IPS-15b (cell line): ENCODE measurements around the gene CAPN12.

ENCODE experiments used
- H3K27me3 ChIP-seq: one replicate; pipeline ENCODE4 v1.6.1; 2013; ENCODE audit warnings: low read length; ENCODE audit not compliant: control insufficient read depth, insufficient read depth
- H3K36me3 ChIP-seq: one replicate; pipeline ENCODE4 v1.6.1; 2013; ENCODE audit warnings: low read length; ENCODE audit not compliant: control insufficient read depth, insufficient read depth
- H3K4me1 ChIP-seq: one replicate; pipeline ENCODE4 v1.6.1; 2013; ENCODE audit warnings: mild to moderate bottlenecking, low read length; ENCODE audit not compliant: control insufficient read depth, insufficient read depth
- H3K4me3 ChIP-seq: one replicate; pipeline ENCODE4 v1.5.1; 2013; ENCODE audit warnings: low read depth, low read length
- H3K9ac ChIP-seq: one replicate; pipeline ENCODE4 v1.6.1; 2013; ENCODE audit warnings: low read depth, mild to moderate bottlenecking, low read length
- H3K9me3 ChIP-seq: one replicate; pipeline ENCODE4 v1.6.1; 2013; ENCODE audit warnings: mild to moderate bottlenecking, low read length; ENCODE audit not compliant: control insufficient read depth, insufficient read depth

CAPN12 gene

DNA sequence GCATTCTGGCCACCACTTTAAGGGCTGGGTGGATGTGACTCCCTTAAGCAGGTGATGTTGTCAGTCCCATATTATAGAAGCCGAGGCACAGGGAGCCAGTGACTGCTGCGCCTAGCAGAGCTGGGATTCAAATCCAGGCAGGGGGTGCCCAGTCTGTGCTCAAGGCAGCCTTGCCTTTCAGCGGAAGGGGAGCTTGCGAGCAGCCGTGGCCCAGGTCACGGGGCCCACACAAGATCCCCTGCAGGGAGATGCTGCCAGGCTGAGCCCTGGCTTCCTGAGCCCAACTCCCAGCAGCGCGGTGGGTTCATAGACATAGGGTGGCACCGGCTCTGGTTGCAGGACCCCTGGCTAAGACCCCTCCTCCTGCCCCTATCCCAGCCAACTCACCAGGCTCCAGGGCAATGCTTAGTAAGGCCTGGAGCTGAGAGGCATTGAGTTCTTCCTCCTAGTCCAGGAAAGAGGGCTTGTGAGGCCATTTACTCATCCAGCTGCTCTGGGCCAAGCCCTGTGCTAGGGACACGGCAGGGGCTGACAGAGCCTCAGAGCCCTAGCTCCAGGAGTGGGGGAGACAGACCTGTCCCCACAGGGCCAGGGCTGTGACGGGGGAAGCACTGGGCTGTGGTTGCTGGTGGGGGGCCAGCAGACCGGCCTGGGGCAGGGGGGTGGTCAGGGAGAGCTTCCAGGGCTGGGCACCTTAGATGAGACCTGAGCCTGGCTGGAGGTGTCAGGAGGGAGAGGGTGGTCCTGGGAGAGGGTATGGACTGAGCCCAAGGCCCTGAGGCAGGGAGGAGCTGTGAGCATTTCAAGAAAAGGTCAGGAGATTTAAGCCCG lies 9.6 kb downstream of the CAPN12 start:
- Histone ChIP-seq H3K36me3 (peaks cover 5% of the 10 kb centered on the region), H3K4me3 (peak overlapping the region; percentile 71), H3K27me3 (peaks cover 8% of the 10 kb centered on the region), H3K9ac (peak overlapping the region; percentile 37), H3K9me3 (no peaks in the 10 kb centered on the region), H3K4me1 (peaks cover 4% of the 10 kb centered on the region)

DNA sequence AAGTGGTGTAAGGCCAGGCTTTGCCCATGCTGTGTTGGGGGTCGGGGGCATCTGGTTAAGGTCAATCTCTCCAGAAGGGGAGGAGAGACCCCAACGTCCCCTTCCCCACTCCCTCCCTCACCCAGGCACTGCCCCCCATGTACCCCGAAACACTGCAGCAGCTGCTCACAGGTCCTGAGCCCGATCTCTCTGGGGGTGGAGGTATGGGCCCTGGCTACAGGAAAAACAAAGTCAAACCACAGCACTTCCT lies 10.2 kb downstream of the CAPN12 start:
- Histone ChIP-seq H3K9me3 (no peaks in the 10 kb centered on the region), H3K4me3 (no peak overlapping the region), H3K36me3 (peaks cover 7% of the 10 kb centered on the region), H3K9ac (no peak overlapping the region), H3K27me3 (peaks cover 8% of the 10 kb centered on the region), H3K4me1 (peaks cover 4% of the 10 kb centered on the region)

DNA sequence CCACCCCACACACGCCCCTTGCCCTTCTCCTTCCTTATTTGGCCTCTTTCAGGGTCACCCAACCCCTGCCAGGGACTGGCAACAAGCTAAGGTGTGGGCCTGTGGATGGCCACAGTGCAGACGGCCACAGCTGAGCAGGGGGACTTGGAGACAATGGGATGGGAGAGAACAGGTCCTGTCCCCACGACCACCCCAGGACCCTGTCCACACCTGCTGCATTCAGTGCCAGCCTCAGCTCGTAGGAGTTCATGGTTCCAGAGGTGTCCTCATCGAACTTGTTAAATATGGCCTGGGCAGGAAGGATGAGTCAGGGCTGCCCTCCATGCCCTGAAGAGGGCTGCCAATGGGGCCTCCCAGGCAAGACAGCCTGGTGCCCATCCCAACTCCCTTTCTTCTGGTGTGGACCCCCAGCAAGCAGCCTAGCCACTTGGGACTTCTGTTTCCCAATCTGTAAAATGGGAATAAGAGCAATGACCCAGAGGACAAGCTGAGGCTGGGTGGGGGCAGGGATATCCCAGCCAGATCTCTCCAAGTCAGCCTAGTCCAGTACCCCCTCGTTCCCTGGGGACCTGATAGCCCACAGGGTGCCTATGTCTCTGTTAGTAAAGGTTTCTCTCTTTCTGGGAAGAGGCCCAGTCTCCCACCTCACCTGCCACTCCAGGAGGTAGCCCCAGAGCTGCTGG lies 10.6 kb downstream of the CAPN12 start:
- Histone ChIP-seq H3K27me3 (peaks cover 7% of the 10 kb centered on the region), H3K36me3 (peaks cover 11% of the 10 kb centered on the region), H3K4me3 (no peak overlapping the region), H3K9me3 (no peaks in the 10 kb centered on the region), H3K4me1 (peaks cover 4% of the 10 kb centered on the region), H3K9ac (no peak overlapping the region)

DNA sequence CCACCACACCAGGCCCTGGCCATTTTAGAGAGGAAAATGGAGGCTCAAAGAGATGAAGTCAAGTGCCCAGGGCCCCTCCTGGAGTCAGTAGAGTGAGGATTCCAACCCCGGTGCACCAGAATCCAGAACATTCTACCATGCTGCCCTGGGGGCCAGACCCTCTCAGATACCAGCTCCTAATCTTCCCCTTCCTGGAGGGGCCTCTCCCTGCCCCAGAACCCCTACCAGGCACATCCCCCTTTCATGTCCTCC lies 11.1 kb downstream of the CAPN12 start:
- Histone ChIP-seq H3K36me3 (peaks cover 14% of the 10 kb centered on the region), H3K4me1 (peaks cover 4% of the 10 kb centered on the region), H3K9me3 (no peaks in the 10 kb centered on the region), H3K27me3 (peaks cover 6% of the 10 kb centered on the region), H3K9ac (no peak overlapping the region), H3K4me3 (no peak overlapping the region)

DNA sequence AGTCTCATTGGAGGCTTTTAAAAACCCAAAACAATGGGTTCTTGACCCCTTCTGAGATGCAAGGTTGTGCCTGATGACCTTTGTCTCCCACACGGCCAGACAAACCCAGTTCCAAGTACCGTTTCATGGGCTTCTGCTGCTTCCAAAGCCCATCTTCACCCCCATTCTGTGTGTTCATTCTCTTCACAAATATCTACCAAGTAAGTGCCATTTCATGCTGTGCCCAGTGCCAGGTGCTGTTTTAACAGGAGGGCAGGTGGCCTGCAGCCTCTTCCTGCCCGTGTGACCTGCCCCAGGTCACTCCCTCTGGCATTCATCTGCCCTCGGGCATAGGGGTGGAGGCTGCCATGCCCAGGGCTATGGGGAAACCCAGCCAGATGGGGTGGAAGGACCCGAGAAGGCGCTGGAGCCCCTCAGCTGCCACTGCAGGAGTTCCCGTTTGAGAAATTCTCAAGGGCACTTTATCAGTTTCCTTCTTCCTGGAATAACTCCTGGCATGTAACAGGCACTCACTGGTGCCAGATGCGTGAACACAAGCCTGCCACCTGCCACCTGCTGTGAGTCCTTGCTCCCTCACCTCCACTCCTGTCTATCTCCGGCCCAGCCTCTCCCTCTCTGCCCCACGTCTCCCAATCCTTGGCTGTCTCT lies 12.5 kb downstream of the CAPN12 start:
- H3K9me3 ChIP-seq, result no peaks in the 10 kb centered on the region
- peaks cover 26% of the 10 kb centered on the region for H3K36me3 ChIP-seq
- H3K4me3 ChIP-seq, result no peak overlapping the region
- H3K27me3 ChIP-seq, result no peaks in the 10 kb centered on the region
- H3K9ac ChIP-seq, result no peak overlapping the region
- H3K4me1 ChIP-seq, result peaks cover 4% of the 10 kb centered on the region

DNA sequence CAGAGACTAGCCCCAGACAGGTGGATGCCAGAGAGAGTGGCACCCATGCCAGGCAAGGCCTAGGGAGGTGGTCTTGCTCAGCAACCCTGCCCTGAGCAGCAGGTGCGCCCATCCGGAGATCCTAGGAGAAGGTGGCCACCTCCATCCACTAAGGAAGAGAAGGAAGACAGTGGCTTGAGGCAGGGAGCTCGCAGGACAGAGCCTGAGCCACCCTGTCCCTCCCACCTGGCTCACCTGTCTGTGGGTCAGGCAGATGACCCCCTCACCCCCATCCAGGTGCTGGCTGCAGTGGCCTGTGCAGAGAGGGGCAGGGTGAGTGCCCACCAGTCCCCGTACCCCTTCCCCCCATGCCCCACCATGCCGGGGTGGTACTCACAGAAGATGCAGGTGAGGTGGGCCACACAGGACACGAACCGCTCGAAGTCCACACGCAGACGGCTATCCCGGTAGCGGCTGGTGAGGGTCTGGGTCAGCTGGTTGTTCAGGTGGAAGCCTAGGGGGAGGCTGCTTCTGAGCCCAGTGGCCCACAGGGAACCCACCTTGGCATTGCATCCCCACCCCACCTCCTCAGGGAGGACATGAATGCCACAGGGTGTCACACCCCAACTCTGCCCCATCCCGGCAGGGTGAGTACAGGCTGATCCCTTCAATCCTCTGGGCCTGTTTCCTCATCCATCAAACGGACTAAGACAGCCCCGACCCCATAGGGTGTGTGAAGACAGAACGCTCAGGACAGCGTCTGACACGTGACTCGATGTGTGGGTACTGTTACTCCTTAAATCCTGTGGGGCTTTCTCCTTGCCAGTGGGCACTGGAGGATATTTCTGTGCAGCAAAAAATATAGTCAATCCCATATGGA lies 13.3 kb downstream of the CAPN12 start:
- Histone ChIP-seq H3K4me1 (peaks cover 4% of the 10 kb centered on the region), H3K36me3 (peaks cover 34% of the 10 kb centered on the region), H3K27me3 (no peaks in the 10 kb centered on the region), H3K9me3 (no peaks in the 10 kb centered on the region), H3K4me3 (no peak overlapping the region), H3K9ac (no peak overlapping the region)

DNA sequence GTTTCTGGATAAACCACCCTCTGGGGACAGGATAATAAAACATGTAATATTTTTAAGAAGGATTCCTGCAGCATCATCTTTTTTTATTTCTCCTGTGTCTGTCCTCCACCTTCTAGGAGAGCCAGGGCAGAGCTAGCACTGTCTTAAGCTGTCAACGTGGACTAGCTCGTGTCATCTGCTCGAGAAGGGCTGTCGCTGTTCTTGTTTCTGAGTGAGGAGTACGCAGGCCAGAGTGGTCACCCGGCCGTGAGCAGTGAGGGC lies 13.9 kb downstream of the CAPN12 start:
- peaks cover 4% of the 10 kb centered on the region for H3K4me1 ChIP-seq
- H3K4me3 ChIP-seq, result no peak overlapping the region
- H3K9ac ChIP-seq, result no peak overlapping the region
- peaks cover 39% of the 10 kb centered on the region for H3K36me3 ChIP-seq
- H3K9me3 ChIP-seq, result no peaks in the 10 kb centered on the region
- no peaks in the 10 kb centered on the region for H3K27me3 ChIP-seq

DNA sequence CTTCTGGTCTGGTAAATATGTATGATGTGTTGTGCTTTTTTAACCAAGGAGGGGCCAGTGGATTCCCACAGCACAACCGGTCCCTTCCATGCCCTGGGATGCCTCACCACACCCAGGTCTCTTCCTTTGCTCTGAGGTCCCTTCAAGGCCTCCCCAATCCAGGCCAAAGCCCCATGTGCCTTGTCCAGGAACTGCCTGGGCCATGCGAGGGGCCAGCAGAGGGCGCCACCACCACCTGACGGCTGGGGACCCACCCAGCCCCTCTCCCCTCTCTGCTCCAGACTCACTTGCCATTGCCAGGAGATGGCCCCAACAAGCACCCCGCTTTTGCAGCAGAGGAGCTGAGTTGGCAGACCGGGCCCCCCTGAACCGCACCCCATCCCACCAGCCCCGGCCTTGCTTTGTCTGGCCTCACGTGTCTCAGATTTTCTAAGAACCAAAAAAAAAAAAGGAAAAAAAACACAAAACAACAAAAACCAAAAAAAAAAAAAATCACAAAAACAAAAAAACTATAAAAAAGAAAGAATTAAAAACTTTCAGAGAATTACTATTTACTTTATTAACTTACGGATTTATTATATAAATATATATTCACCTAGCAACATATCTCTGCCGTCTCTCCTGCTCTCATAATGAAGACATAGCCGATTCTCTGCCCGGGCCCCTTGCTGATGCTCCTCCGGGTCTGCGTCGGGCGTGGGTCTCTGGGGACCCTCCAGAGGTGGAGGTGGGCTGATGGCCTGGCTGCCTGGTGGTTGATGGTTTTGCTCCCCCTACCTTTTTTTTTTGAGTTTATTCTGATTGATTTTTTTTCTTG lies 14.4 kb downstream of the CAPN12 start:
- H3K4me1 ChIP-seq, result peaks cover 4% of the 10 kb centered on the region
- H3K36me3 ChIP-seq, result peaks cover 45% of the 10 kb centered on the region
- no peaks in the 10 kb centered on the region for H3K27me3 ChIP-seq
- H3K9ac ChIP-seq, result no peak overlapping the region
- H3K9me3 ChIP-seq, result no peaks in the 10 kb centered on the region
- H3K4me3 ChIP-seq, result no peak overlapping the region

DNA sequence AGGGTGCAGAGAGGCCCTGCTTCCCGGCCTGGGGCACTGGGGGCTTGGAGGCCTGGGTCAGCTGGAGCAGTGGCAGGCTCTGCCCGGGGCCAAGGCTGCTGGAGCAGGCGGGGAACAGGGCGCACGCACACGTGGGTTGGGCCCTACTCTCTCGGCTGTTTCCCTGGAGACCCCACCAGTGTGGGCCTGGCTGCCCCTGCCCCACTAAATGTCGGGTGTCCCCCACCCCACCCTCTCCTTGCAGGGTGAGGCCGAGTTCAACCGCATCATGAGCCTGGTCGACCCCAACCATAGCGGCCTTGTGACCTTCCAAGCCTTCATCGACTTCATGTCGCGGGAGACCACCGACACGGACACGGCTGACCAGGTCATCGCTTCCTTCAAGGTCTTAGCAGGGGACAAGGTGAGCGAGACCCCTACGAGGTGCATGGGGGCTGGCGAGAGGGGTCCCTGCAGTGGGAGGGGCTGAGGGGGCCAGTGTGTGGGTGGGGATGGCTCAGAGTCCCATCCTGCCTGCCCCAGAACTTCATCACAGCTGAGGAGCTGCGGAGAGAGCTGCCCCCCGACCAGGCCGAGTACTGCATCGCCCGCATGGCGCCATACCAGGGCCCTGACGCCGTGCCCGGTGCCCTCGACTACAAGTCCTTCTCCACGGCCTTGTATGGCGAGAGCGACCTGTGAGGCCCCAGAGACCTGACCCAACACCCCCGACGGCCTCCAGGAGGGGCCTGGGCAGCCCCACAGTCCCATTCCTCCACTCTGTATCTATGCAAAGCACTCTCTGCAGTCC lies 15.3 kb downstream of the CAPN12 start:
- H3K4me1 ChIP-seq, result no peaks in the 10 kb centered on the region

DNA sequence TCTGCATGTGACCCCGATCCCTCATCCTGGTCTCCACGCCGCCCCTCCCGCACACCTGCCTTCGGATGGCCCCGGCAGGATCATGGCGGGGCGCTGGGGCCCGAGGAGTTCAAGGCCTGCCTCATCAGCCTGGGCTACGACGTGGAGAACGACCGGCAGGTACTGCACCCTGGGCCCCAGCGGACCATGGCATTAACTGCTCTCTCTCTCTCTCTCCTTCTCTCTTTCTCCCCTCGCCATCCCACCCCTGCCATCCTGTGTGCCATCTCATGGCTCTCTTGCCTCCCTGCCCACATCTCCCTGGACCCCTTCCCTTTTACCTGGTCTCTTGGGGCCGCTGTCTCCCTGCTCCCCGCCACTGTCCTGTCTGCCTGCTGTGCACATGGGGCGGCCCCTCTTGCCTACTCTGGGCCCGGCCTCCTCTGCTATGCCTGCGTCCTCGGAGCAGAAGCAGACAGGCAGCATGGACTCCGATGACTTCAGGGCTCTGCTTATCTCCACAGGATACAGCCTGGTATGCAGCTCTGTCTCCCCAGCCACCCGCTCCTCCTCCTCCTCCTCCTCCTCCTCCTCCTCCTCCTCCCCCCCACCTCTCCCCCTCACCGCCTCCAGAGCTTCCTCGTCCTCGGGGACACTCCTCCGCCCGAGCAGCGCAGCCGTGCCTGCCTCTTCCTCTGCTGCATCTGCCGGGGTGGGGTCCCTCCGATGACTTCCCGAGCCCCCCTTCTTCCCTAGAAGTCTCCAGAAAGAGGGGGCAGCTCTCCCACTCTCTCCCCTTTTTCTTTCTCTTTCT lies 16.2 kb downstream of the CAPN12 start:
- no peaks in the 10 kb centered on the region for H3K4me1 ChIP-seq
- no peaks in the 10 kb centered on the region for H3K9me3 ChIP-seq
- peaks cover 63% of the 10 kb centered on the region for H3K36me3 ChIP-seq
- H3K9ac ChIP-seq, result no peak overlapping the region
- no peaks in the 10 kb centered on the region for H3K27me3 ChIP-seq
- no peak overlapping the region for H3K4me3 ChIP-seq

More for the DNA sequence above, 15.3 kb downstream of the CAPN12 start:
- no peak overlapping the region for H3K9ac ChIP-seq
- peaks cover 54% of the 10 kb centered on the region for H3K36me3 ChIP-seq
- H3K9me3 ChIP-seq, result no peaks in the 10 kb centered on the region
- no peaks in the 10 kb centered on the region for H3K27me3 ChIP-seq
- H3K4me3 ChIP-seq, result no peak overlapping the region
